GM12892 (cell line): Measurements from ENCODE around the gene LRMDA.

Experiments used
- POLR2A ChIP-seq: IDR thresholded peaks from 2 replicates; pipeline ENCODE4 v1.6.1; 2011; ENCODE audit warnings: low read depth, low read length, control low read depth
- POLR2AphosphoS5 ChIP-seq: IDR thresholded peaks from 2 replicates; pipeline ENCODE4 v1.6.1; 2011; ENCODE audit warnings: low read depth, low read length, control low read depth
- TAF1 ChIP-seq: IDR thresholded peaks from 2 replicates; pipeline ENCODE4 v1.6.1; 2011; ENCODE audit warnings: low read depth, mild to moderate bottlenecking, control low read depth, low read length, borderline replicate concordance

- TF ChIP-seq POLR2A (no peak), TAF1 (no peak), POLR2AphosphoS5 (no peak)
These were observed 107.3 kb downstream of the LRMDA start for GRCh38 chr10:75538765-75539164.
